ENCODE data around the gene TFPT.

DNA sequence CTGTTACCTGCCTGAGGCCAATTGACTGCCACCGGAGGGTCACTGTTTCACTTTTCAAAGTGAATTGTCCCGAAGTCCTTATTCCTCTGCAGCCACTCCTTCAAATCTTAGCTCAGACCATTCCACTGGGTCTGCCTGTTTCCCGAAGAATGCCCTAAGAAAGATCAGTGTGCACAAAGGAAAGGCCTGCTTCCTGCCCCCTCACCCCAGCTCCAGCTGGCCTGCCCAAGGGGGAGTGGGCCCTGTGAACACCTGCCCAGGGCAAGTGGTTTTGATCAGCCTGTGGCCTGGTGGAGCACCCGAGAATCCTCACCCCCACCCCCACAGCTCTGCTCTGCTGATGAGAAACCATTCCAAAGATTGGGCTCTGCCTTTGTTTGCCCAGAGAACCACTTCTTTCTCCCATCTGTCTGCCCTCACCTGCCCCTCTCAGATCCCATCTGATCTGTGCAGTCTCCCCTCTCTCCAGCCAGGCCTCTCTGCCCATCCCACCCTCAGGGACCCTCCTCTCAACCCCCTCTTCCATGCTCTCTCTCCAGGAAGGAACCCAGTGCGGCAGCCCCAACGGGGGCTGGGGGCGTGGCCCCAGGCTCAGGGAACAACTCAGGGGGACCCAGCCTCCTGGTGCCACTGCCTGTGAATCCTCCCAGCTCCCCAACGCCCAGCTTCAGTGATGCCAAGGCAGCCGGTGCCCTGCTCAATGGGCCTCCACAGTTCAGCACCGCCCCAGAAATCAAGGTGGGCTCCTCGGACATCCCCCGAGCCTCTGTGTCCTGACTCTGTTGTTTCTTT, 33.8 kb upstream of the TFPT start:
- TF ChIP-seq SP1 (IDR thresholded peaks at IDR 0.05) = no peak
- TF ChIP-seq, protein P1, sequence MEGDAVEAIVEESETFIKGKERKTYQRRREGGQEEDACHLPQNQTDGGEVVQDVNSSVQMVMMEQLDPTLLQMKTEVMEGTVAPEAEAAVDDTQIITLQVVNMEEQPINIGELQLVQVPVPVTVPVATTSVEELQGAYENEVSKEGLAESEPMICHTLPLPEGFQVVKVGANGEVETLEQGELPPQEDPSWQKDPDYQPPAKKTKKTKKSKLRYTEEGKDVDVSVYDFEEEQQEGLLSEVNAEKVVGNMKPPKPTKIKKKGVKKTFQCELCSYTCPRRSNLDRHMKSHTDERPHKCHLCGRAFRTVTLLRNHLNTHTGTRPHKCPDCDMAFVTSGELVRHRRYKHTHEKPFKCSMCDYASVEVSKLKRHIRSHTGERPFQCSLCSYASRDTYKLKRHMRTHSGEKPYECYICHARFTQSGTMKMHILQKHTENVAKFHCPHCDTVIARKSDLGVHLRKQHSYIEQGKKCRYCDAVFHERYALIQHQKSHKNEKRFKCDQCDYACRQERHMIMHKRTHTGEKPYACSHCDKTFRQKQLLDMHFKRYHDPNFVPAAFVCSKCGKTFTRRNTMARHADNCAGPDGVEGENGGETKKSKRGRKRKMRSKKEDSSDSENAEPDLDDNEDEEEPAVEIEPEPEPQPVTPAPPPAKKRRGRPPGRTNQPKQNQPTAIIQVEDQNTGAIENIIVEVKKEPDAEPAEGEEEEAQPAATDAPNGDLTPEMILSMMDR (IDR thresholded peaks at IDR 0.05; ENCODE audit: low read depth, low read length, missing input control) = no peak
- TF ChIP-seq GABPA (IDR thresholded peaks at IDR 0.05 in 1 of 2, conservative IDR thresholded peaks at IDR 0.05 in 1 of 2) = no peak
- TF ChIP-seq YY1 (IDR thresholded peaks at IDR 0.05) = no peak
